Bone marrow (tissue), 2 donors: ENCODE data around the gene KCNK7.
"Not testable (repeated sequence)": the region's sequence is repeated elsewhere in the genome, so short reads cannot be mapped to it uniquely, and the experiment has no call there.

Source experiments
- DNase-seq, 2 donors: peaks; one replicate each; lab custom pipeline; 2025; lab: John Stamatoyannopoulos, UW

KCNK7 gene

GRCh38 chr11:65595543-65596281, at the start of gene KCNK7:
Gene KCNK7, minus strand, starts transcription at chr11:65595800. Its CDS starts 28 bp downstream, at chr11:65595772.
- no peak for DNase-seq

DNA sequence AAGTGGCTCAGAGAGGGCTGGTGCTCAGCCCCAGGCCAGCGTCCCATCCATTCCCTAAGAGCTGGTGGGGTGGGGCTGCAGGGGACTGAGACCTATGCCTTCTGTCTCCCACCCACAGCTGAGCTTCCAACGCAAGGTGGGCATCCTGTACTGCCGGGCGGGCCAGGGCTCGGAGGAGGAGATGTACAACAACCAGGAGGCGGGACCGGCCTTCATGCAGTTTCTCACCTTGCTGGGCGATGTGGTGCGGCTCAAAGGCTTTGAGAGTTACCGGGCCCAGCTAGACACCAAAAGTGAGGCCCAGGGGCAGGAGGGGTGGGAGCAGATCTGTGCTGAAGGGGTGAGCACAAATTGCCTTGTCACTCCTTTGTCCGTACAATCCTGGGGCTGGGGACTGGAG, 49.2 kb upstream of the KCNK7 start:
- DNase-seq, result no peak

GRCh38 chr11:65643971-65644370, 48.4 kb upstream of the KCNK7 start:
- no peak for DNase-seq

GRCh38 chr11:65642014-65642671, 46.5 kb upstream of the KCNK7 start:
- DNase-seq, result no peak

GRCh38 chr11:65641297-65642013, 45.9 kb upstream of the KCNK7 start:
- DNase-seq, result no peak

- DNase-seq, result peak; percentile 56 to 92
Measured at GRCh38 chr11:65640483-65641296, 45.1 kb upstream of the KCNK7 start.

GRCh38 chr11:65639623-65640482, 44.3 kb upstream of the KCNK7 start:
- no peak for DNase-seq

DNA sequence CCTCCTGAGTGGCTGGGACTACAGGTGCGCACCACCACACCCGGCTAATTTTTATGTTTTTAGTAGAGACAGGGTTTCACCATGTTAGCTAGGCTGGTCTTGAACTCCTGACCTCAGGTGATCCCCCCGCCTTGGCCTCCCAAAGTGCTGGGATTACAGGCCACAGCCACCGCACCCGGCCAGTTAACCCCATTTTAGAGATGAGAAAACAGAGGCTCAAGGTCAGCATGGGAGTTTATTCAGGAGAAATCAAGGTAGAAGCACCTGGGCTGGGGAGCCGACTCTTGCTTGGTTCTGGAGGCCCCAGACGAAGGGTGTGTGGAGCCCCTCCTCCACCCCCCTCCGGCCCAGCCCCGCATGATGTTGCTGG, 43.6 kb upstream of the KCNK7 start:
- DNase-seq, result not testable (repeated sequence)

GRCh38 chr11:65637794-65638419, 42.3 kb upstream of the KCNK7 start, which contains the start of gene SIPA1:
Gene SIPA1, plus strand, starts transcription at chr11:65638101. Its CDS starts 2,821 bp downstream, at chr11:65640922.
- peak in 1 of 2 donors; percentile 49 for DNase-seq

DNA sequence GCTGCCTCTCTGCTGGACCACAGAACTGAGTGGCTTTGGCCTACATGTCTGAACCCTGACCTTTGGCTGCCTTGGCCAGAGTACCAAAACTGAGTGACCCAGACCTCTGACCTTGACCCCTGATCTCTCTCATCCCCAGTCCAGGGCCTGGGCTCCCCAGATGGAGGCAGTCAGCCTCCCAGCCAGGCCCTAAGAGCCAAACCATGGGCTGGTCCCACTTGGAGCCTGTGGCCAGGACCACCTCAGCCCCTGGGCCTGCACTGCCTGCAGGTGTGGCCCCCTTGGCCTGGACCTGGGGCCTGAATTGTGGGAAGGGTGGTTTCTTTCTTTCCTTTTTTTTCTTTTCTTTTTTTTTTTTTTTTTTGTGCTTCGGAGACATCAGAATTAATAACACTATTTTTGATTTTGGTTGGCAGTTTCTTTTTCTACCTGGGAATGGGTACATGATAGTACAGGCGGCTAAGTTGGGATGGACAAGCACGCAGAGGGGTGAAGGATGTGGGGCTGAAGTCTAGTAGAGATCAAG, 41.5 kb upstream of the KCNK7 start:
- no peak for DNase-seq

GRCh38 chr11:65636108-65637031, 40.8 kb upstream of the KCNK7 start:
- DNase-seq, result no peak

GRCh38 chr11:65634905-65635731, 39.5 kb upstream of the KCNK7 start:
- no peak for DNase-seq

GRCh38 chr11:65634440-65634839, 38.8 kb upstream of the KCNK7 start:
- DNase-seq, result no peak

DNA sequence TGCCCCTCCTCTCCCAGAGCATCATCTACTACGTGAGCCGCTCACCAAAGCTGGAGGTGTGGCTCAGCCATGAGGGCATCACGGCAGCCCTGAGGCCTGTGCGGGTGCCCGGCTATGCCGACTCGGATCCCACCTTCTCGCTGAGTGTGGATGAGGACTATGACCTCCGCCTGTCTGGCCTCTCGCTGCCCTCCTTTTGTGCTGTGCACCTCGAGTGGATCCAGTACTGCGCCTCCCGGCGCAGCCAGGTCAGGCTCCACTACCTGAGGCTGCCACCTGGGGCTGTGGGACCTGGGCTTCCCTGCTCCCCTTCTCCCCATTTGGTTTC, 38.5 kb upstream of the KCNK7 start:
- no peak for DNase-seq

DNA sequence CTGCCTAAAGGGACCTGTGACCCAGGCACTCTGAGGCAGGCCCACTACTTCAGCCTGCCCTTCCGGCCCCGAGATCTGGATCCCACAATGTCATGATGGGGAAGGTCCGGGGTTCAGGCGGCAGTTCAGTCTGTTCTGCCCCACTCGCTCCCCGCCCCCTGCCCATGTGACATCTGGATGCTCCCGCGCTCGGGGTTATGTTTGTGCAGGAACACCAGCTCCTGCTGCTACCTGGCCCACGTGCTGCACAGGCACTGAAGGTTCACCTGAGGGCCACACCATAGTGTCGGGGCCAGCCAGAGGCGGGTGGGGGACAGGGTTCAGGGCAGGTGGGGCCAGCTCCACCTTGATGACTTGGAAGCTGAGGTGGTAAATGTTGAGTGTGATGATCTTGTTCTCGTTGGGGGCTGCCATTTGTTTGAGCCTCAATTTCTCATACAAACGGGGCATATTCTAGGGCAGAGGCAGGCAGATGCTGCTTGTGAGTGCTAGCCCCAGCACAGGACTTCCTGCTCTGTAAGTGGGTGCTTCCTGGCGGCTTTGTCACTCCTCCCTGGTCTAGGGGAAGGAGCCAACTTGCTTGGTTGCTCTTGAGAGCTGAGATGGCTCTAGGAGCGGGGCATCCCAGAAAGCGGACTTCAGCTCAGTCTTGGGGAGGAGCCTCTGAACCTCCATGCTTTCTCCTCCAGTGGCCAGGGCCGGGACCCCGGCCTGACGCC, 37.9 kb upstream of the KCNK7 start:
- DNase-seq, result no peak

DNA sequence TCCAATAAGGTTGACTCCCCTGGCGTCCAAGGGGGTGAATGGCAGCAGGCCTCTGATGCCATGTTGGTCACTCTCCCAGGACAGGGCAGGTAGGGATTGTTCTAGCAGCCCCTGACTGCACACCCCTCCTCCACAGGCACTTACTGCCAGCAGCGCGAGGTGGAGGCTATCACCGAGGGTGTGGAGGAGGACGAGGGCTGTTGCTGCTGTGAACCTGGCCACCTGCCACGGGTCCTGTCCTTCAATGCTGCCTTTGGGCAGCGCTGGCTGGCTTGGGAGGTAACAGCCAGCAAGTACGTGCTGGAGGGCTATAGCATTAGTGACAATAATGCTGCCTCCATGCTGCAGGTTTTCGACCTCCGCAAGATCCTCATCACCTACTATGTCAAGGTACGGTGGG, 34.6 kb upstream of the KCNK7 start:
- DNase-seq, result no peak

- DNase-seq, result no peak
Measured at GRCh38 chr11:65629579-65629978, 34.0 kb upstream of the KCNK7 start.

- no peak for DNase-seq
Measured at GRCh38 chr11:65627202-65627601, 31.6 kb upstream of the KCNK7 start.
